GM18870 (cell line): Measurements from ENCODE around the gene STRIP1.
"Not testable (repeated sequence)": the region's sequence is repeated elsewhere in the genome, so short reads cannot be mapped to it uniquely, and the experiment has no call there.

Source experiments
- ATAC-seq: cut with Tn5 transposase; IDR thresholded peaks from one replicate; pipeline ENCODE4 v1.9.1; 2021; ENCODE audit warnings: moderate library complexity; ENCODE audit not compliant: unreplicated experiment

The STRIP1 gene

DNA sequence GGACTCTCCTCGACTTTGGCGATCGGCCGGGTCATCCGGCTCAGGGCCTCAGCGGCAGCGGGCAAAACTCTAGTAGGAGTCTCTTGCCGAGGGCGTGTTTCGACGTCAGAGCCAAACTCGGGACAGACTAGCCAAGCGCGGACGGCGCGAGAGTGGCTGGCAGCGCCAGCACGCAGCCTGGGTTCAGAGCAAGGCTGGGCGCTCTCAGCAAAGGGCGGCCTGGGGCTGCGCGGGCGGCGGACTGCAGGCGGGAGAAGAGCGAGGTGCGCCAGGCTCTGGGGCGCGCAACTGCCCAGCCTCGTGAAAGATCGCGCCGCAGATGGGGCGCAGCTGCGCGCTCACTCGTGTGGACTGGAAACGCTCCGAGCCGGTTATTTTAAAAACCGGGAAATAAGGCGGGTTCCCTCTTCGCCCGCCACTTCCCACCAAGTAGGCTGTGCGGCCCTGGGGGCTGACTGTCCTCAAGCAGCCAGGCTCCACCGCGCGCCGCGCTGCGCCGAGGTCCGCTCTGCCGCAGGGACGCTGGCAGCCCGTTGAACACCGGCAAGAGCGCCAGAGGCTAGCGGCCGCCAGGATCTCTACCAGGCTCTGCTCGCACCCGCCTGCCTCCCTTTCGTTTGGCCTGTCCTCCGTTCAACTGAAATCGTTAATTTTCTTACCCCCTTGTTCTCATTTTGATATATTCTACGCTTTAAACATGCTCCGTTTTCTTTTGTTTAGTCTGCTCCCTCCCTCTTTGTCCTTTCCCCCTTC, 33.6 kb downstream of the STRIP1 start:
- ATAC-seq: no peak

DNA sequence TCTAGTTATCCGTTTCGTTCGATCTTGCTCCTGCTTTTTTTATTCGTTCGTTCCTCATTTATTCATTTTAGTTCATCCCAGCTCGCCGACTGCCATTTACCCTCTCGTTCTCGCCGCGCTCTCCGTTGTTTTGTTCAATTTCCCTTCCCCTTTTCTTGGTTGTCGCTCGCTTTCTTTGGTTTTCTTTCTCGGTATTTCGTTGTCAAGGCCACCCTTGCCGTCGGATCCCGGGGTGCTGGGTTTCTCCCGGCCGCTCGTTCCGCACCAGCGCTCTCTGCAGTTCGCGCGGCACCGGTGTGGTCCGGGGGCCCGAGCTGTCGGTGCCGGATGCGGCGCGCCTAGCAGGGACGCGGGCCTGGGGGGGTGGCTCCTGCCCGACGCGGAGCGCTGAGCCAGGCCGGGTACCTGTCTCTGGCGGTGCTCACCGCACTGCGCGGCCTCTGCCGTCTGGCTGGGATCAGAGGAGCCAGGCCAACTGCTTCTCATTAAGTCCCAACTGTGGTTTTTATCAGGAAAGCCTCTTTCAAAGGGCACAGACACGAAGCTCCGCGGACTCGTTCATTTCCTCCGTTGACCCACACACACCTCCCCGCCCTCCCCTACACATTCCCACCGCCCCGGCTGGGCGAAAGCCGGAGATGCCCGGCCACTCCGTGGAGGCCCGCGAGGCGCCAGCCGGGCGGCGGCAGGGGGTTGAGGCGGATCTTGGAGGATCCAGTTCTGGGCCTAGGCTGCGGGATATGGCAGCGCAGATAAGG, 34.4 kb downstream of the STRIP1 start:
- ATAC-seq: no peak

DNA sequence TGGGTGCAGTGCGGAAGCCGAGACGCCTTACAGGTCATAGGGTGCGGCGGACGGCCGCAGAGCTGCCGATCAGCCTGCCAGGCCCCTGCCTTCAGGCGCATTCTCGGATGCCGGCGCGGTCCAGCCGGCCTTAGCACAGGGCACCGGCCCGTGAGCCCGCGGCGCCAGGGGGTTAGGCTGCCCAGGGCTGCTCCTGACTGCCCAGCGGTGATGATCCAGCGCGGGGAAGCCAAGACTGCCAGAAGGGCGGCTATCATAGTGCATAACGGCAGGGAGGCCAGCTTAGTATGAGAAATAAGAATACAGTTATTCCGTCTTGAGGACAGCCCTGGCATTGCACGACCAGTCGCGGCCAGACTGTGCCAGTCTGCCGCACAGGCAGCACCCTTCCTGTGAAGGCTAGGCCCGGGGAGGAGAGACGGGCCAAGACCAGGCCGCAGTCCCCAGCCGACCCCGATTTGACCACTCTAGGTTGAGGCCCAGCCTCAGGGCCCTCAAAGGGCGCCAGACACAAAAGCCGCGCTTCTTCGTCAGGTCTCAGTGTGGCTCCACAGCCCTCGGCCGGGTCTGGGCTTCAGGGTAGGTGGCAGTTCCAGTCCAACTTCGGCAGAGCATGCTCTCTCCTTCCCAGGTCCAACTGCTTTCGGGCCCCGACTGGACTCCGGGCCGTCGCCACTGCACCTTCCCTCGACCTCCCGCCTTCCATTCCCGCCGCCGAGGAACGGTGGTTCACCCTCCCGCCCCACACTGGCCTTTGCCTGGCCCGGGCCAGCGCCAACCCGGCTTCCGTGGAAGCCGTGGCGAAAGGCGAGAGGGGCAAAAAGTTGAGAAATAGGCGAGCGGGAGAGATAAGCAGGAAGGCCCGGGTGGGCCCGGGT, 35.2 kb downstream of the STRIP1 start:
- no peak for ATAC-seq

DNA sequence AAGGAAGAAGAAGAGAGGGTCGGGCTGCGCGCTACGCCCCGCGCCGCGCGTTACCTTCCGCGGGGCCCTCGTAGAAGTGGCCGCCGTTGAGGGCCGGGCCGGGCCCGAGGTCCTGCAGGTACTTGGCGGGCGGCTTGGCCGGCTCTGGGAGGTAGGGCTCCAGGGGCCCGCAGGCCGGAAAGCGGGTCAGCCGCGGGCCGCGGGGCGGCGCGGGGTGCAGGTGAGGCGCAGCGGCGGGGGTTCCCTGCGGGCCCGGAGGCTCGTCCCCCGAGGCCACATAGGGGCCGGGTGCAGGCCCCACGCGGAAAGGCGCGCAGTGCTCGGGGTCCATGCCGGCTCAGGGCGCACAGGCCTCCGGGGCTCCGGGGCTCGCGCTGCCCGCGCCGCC, 35.9 kb downstream of the STRIP1 start:
- ATAC-seq: no peak

DNA sequence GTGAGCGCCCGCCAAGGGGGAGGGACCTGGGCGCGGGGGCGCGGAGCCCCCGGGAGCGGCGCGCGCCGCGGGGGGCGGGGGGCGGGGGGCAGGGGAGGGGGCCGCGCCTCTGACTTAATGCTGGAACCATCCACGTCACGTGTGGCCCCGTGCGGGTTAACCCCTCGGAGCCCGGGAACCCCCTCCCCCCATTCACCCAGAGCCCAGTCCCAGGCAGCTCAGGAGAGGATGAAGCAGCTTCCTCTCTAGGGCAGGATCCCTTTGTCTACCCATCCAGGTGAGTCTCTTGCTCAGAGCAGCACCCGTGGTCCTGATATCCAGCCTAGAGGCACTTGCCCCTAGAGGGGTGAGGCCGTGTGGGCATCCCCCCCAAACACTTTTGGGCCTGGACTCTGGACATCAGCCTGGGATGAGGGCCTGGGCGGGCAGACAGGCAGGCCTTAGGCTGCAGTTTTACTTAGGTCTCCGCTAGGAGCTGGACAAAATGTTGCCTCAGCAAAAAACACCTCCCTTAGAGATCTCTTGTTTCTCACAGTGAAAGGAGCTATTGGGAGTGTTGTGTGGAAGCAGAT, 36.3 kb downstream of the STRIP1 start, which contains the start of gene ALX3:
Gene ALX3, minus strand, starts transcription at position 2 of the 572 bp plus-strand sequence. CDS start 60 bp downstream, outside the sequence.
- no peak for ATAC-seq

DNA sequence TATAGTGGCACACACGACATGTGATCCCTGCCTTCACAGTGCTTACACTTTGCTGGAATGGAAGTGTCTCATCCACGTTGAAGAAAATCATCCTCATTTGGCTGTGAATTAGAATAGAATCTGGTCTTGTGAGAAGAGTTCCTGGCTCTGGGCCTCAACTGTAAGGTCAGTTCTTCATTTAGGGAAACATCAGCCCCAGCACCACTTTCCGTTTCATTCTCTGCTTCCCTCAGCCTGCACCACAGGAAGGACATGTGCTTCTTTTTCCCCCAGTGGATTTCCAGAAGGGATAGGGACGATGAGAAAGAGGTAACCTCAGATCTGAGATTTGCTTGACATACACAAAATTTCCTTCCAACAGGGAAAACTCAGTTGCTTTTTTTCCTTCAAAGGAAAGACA, 39.7 kb downstream of the STRIP1 start:
- no peak for ATAC-seq

DNA sequence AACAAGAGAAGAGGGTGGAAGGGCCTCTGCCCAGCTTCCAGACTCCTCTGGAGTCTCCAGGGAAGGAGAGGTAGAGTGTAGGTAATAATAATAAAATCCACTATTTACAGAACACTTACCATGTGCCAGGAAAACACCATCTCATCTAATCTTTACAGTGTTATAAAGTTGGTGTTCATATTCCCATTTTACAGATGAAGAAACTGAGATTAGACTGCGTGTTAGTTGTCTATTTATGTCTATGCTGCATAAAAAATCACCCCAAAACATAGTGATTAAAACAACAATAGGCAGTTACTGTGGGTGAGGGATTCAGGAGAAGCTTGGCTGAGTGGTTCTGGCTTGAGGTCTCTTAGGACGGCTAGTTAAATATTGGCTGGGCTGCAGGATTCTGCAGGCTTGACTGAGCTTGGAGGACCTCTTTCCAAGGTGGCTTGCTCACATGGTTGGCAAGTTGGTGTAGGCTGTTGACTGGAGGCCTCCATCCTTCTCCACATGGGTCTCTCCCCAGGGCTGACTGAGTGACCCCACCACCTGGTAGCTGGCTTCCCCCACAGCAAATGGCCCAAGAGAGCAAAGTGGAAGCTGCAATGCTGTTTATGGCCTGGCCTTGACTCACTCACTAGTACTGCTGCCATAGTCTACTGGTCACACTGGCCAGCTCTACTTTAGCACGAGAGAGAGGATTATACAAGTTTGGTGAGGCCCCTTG, 42.5 kb downstream of the STRIP1 start:
- no peak for ATAC-seq

DNA sequence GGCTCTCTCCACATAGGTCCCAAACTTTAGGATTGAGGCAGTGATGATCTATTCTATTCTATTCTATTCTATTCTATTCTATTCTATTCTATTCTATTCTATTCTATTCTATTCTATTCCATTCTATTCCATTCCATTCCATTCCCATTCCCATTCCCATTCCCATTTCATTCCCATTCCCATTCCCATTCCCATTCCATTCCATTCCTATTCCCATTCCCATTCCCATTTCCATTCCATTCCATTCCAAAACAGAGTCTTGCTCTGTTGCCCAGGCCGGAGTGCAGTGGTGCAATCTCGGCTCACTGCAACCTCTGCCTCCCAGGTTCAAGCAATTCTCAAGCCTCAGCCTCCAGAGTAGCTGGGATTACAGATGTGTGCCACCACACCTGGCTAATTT, 45.6 kb downstream of the STRIP1 start:
- not testable (repeated sequence) for ATAC-seq

DNA sequence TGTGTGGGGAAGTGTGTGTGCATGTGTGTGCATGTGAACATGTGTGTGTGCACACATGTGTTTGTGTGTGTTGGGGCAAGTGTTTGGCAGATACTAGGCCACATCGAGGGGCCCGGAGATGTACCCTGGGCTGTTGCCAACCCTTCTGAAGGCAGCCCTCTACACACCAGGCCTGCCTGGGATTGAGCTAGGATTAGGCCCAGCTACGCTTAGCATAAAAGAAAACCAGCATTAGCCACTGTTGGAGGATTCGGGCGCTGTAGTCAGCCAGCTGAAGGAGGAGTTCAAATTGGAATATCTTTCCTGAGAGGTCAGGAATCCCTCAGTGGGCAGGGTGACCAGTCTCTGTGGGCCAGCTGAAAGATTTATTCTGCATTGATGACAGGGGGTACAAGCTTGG, 46.6 kb downstream of the STRIP1 start:
- no peak for ATAC-seq

DNA sequence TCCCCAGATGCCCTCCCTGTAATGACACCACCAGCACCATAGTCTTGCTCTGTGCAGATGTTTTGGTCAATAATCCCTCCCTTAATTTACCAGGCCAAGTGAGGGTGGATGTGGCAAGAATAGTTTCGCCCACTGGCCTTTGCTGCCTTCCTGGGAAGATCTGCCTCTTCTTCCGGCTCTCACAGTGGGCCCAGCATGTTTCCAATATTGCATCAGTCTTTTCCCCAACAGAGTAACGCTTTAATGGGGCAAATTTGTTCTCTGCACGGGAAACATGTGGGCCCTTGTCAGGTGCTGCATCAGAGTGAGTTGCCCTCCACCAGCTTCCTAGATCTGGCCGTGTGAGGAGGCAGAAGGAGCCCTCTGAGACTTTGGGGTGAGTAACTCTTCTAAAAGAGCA, 48.1 kb downstream of the STRIP1 start:
- ATAC-seq: no peak

DNA sequence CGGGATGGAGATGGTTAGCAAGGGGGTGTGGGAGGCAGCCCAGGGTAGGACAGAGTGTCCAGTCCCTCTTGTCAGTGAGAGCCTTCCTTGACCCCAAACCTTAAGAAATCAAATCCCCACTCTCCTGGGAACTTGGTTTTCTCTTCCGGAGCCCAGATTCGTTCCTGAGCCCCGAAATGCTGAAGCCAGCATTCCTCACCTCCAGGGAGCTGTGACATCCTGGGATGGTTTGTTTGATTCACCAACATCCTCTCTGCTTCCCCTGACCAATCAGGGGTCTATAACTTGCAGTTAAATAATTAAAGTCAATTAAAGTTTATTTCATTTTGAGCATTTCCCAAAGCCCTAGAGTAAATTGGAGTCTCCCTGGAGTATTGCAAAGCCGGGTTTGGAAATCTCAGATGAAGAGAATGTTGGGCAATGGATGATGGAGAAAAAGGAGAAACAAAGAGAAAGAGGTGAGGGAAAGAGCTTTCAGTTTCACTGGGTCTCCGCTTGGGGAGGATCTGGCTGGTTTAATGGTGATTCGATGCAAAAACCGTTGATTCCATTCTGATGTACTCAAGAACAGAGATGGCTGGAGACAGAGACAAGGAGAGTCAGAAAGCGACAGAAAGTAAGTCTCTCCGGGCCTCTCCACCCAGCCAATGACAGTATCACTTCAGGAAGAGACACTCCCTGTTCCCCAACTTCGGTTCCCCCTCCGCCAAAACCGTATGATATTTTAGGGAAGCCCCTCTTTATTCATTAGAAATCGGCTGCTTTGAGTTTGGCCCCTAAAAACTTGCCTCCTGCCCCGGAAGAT, 48.8 kb downstream of the STRIP1 start:
- ATAC-seq: no peak

DNA sequence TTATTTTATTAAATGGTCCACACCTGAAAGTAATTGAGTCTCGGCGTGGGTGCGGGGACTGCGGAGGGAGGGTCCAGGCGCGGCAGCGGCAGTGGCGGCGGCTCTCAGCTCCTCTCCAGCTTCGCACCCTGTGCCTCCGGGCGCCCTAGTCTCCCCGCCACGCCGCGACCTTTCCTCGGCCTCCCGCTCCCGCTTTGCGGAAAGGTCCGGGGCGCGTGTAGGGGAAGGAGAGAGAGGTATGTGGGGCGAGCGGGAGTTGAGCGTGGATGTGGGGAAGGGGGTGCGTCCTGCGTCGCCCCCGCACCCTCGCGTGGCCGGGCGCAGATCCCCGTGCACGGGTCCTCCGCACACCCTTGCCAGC, 49.4 kb downstream of the STRIP1 start:
- ATAC-seq: no peak

DNA sequence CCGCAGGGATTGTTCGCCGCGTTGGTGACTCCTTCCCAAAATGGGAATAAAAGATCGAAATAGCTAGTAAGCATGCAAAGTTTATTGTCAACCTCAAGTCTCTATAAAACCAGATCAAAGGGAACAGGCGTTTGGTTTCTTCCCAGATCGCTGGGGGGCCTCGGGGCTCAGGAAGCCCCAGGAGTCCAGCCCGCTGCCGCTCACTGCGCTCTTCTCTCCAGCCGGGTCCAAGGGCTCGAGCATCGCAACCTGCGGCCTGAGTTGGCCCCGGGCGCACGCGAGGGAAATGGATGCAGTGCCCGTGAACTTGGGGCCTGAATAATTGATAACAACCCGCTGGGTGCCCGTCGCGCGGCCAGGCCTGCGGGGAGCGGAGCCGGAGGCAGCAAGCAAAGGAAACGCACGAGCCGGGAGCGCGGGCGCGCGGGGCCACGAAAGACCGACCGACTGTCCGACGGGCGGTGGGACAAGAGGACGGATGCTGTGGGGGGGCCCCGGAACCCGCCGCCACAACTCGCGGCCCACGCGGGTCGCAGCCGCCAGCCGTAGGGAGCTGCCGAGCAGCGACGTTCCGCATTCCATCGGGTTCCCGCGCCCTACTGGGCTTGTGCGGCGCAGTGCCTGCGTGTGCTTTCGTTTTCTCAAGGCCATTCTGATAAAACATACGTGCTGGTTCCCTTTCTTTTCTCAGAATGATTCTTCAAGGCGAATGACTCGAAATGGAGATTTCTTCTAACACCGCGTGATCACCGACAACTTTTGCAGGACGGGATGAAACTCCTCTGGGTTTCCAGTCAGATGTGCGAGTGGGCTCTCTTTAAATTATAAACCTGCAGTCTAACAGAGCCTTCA, 50.0 kb downstream of the STRIP1 start:
- ATAC-seq: no peak

DNA sequence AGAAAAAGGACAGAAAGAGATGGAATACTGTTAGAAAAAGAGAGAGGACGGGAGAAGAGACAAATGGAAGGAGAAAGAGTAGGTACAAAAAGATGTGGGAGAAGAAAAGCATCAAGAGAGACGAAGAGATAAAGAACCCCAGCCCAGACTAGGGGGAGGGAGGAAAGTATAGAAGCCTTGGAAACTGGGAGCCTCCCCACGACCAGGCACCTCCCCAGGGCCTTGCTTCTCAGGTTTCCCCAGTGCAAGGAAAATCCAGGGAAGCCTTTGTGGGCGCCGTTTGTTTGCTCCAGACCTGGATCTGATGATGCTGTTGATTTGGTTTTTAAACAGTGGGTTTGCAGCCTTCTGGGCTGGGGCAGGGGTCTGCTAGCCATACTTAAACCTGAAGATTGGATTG, 51.2 kb downstream of the STRIP1 start:
- ATAC-seq: no peak

DNA sequence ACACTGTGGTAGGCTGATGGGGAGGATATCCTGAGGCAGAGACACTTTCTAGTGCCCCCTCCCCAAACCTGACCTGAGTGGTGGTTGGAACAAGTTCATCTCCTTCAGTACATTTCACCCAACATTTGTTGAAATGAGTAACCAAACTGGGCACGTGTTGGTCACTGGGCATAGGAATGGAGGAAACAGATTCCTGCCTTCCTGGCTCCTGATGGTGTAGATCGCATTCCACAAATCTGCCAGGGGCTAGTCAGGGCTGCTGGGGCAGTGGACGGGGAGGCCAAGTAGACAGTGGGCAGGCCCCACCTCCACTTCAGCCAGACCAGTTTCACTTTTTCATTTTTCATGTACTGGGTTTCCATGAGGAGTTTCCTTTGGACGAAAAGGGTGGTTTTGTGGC, 52.5 kb downstream of the STRIP1 start:
- no peak for ATAC-seq

DNA sequence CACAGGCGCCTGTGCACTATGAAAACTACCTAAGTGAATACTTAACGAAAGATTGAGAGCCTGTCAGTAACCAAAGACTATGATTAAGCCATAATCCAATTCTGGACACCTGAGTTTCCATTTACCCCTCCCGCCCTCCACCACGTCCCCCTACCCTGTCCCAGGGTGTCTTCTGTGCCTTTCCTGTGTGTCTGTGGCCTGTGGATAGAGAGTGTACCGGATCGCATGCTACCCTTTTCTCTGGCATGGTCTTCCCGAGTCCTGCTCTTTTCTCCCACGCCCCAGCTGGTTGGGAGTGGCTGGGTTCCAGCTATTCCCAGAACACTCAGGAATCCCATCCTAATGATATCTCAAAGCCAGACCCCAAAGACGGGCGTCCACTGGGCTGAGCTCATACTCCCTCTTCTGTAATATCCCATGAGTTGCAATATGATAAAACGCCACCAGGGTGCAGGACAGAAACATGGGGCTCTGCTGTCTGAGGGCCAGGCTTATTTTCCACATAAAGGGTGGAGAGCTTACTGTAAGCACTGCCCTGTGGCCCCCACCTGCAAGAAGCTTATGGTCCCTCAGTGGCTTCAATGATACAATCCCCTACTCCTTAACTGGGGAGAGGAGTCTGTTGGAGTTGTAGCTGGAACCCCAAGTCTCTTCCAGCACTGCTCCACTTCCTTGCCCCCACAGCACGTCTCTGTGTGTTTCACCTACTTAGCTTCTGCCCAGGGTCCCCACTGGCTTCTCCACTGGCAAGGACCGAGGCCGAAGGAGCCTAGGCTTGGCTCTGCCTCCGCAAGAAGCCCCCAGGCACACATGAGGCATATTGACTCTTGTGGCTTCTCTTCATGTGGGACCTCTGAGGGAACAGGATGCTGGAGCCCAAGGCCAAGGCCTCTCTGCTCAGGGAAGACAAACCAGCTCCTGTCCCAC, 53.7 kb downstream of the STRIP1 start:
- ATAC-seq: no peak

DNA sequence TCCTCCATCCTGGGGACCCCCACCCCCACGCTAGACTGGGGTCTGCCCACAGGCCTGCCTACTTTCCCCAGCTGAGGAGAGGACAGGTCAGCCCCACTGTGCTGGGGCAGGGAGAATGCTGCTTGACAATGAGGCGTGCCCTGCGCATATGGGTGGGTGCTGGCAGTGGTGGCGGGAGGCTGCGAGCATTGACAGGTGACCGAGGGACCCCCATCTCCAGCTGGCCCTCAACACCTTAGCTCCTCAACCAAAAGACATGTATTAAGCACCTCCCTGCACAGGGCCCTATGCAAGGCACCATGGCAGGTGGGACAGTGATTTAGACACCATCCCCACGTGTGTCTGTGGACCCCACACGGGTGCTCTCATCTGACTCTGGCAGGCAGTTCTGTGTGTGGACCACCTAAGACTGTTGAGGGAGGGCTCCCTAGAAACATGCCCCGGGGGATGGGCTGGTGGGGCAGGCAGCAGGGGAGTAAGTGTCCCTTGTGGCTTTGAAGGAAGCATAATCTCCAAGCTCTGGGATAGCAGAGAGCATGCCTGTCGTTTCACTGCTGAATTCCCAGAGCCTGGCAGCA, 54.4 kb downstream of the STRIP1 start:
- no peak for ATAC-seq
